ENCODE measurements around the gene CRADD.

The CRADD gene

DNA sequence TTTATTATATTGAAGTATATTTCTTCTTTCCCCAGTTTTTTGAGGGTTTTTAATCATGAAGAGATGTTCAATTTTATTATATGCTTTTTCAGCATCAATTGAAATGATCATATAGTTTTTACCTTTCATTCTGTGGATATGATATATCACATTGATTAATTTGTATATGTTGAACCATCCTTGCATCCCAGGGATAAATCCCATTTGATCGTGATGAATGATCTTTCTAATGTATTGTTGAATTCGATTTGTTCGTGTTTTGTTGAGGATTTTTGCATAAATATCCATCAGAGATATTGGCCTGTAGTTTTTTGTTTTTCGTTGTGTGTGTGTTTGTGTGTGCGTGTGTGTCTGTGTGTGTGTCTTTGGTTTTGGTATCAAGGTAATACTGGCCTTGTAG, 196.4 kb downstream of the CRADD start:
- H3K79me2 ChIP-seq (ENCODE audit: insufficient read depth, low read length) = no peaks in the 10 kb centered on the region
- no peaks in the 10 kb centered on the region for H3K27me3 ChIP-seq (ENCODE audit: insufficient read depth, low read length, poor library complexity)
- TF ChIP-seq CTCF (IDR thresholded peaks at IDR 0.05; ENCODE audit: borderline replicate concordance, extremely low read depth, low read length, poor library complexity, severe bottlenecking) = no peak
- TF ChIP-seq EZH2 (IDR thresholded peaks at IDR 0.05; ENCODE audit: borderline replicate concordance, low read depth, low read length, severe bottlenecking) = no peak
- ATAC-seq (ENCODE audit: insufficient read depth, low read depth) (no peak), DNase-seq (no peak)
- H3K36me3 ChIP-seq (ENCODE audit: insufficient read depth, low read length) = no peaks in the 10 kb centered on the region
- no peak overlapping the region for H2AFZ ChIP-seq (ENCODE audit: low read depth, low read length)
- no peak overlapping the region for H3K9ac ChIP-seq (ENCODE audit: low read depth, low read length)
- no peak overlapping the region for H3K4me2 ChIP-seq (ENCODE audit: insufficient read depth, low read length)
- H3K27ac ChIP-seq (ENCODE audit: low read length) = no peak overlapping the region
- no peak overlapping the region for H3K4me3 ChIP-seq (ENCODE audit: low read depth in 1 of 2, low read length in 2 of 2)
- H3K4me1 ChIP-seq (ENCODE audit: insufficient read depth, low read length) = peaks cover 6% of the 10 kb centered on the region; the same call in 1 of the 2 replicates
- H3K9me3 ChIP-seq (ENCODE audit: insufficient read depth, low read length, severe bottlenecking) = peaks cover 41% of the 10 kb centered on the region
- no peaks in the 10 kb centered on the region for H4K20me1 ChIP-seq (ENCODE audit: insufficient read depth, low read length)

GRCh38 chr12:93875157-93875556, 198.0 kb downstream of the CRADD start:
- no peaks in the 10 kb centered on the region for H3K27me3 ChIP-seq (ENCODE audit: insufficient read depth, low read length, poor library complexity)
- H3K79me2 ChIP-seq (ENCODE audit: insufficient read depth, low read length) = no peaks in the 10 kb centered on the region
- DNase-seq (no peak), ATAC-seq (ENCODE audit: insufficient read depth, low read depth) (no peak)
- no peak overlapping the region for H3K27ac ChIP-seq (ENCODE audit: low read length)
- H3K4me2 ChIP-seq (ENCODE audit: insufficient read depth, low read length) = no peak overlapping the region
- H3K9ac ChIP-seq (ENCODE audit: low read depth, low read length) = no peak overlapping the region
- H3K4me3 ChIP-seq (ENCODE audit: low read depth in 1 of 2, low read length in 2 of 2) = no peak overlapping the region
- TF ChIP-seq EZH2 (IDR thresholded peaks at IDR 0.05; ENCODE audit: borderline replicate concordance, low read depth, low read length, severe bottlenecking) (no peak), CTCF (IDR thresholded peaks at IDR 0.05; ENCODE audit: borderline replicate concordance, extremely low read depth, low read length, poor library complexity, severe bottlenecking) (no peak)
- H4K20me1 ChIP-seq (ENCODE audit: insufficient read depth, low read length) = no peaks in the 10 kb centered on the region
- H3K36me3 ChIP-seq (ENCODE audit: insufficient read depth, low read length) = no peaks in the 10 kb centered on the region
- peaks cover 11% of the 10 kb centered on the region for H3K4me1 ChIP-seq (ENCODE audit: insufficient read depth, low read length)
- H3K9me3 ChIP-seq (ENCODE audit: insufficient read depth, low read length, severe bottlenecking) = peaks cover 30% of the 10 kb centered on the region
- H2AFZ ChIP-seq (ENCODE audit: low read depth, low read length) = no peak overlapping the region

GRCh38 chr12:93876360-93876759, 199.2 kb downstream of the CRADD start:
- Histone ChIP-seq H3K79me2 (ENCODE audit: insufficient read depth, low read length) (no peaks in the 10 kb centered on the region), H3K9me3 (ENCODE audit: insufficient read depth, low read length, severe bottlenecking) (peaks cover 28% of the 10 kb centered on the region), H3K4me1 (ENCODE audit: insufficient read depth, low read length) (peaks cover 23% of the 10 kb centered on the region), H2AFZ (ENCODE audit: low read depth, low read length) (no peak overlapping the region), H4K20me1 (ENCODE audit: insufficient read depth, low read length) (no peaks in the 10 kb centered on the region), H3K4me2 (ENCODE audit: insufficient read depth, low read length) (no peak overlapping the region), H3K9ac (ENCODE audit: low read depth, low read length) (no peak overlapping the region), H3K36me3 (ENCODE audit: insufficient read depth, low read length) (no peaks in the 10 kb centered on the region), H3K27ac (ENCODE audit: low read length) (no peak overlapping the region), H3K4me3 (ENCODE audit: low read depth in 1 of 2, low read length in 2 of 2) (no peak overlapping the region), H3K27me3 (ENCODE audit: insufficient read depth, low read length, poor library complexity) (no peaks in the 10 kb centered on the region)
- ATAC-seq (ENCODE audit: insufficient read depth, low read depth) (no peak), DNase-seq (no peak)
- no peak for TF ChIP-seq CTCF (IDR thresholded peaks at IDR 0.05; ENCODE audit: borderline replicate concordance, extremely low read depth, low read length, poor library complexity, severe bottlenecking)
- TF ChIP-seq EZH2 (IDR thresholded peaks at IDR 0.05; ENCODE audit: borderline replicate concordance, low read depth, low read length, severe bottlenecking) = no peak

DNA sequence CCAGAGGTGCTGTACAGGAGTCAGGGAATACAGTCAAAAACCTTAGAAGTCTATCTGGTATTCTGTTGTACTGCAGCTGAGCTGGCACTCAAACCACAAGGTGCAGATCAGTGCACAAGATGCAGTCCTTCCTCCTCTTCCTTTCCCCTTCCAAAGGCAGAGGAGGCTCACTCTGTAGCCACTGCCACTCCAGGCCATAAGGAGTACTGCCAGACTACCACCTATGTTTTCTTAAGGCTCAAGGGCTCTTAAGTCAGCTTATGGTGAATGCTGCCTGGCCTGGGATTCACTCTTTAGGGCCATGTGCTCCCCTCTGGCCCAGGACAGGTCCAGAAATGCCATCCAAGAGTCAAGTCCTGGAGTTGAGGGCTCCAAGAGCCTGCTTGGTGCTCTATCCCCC, 200.3 kb downstream of the CRADD start:
- DNase-seq (peak; percentile 27), ATAC-seq (ENCODE audit: insufficient read depth, low read depth) (peak; percentile 72)
- H3K27me3 ChIP-seq (ENCODE audit: insufficient read depth, low read length, poor library complexity) = no peaks in the 10 kb centered on the region
- H3K9me3 ChIP-seq (ENCODE audit: insufficient read depth, low read length, severe bottlenecking) = peaks cover 28% of the 10 kb centered on the region
- peaks cover 27% of the 10 kb centered on the region for H3K4me1 ChIP-seq (ENCODE audit: insufficient read depth, low read length)
- TF ChIP-seq CTCF (IDR thresholded peaks at IDR 0.05; ENCODE audit: borderline replicate concordance, extremely low read depth, low read length, poor library complexity, severe bottlenecking) (peak; percentile 37), EZH2 (IDR thresholded peaks at IDR 0.05; ENCODE audit: borderline replicate concordance, low read depth, low read length, severe bottlenecking) (no peak)
- H3K4me2 ChIP-seq (ENCODE audit: insufficient read depth, low read length) = no peak overlapping the region
- no peak overlapping the region for H2AFZ ChIP-seq (ENCODE audit: low read depth, low read length)
- H3K79me2 ChIP-seq (ENCODE audit: insufficient read depth, low read length) = no peaks in the 10 kb centered on the region
- peak overlapping the region; percentile 1; the same call in 1 of the 2 replicates for H3K27ac ChIP-seq (ENCODE audit: low read length)
- no peak overlapping the region for H3K4me3 ChIP-seq (ENCODE audit: low read depth in 1 of 2, low read length in 2 of 2)
- no peak overlapping the region for H3K9ac ChIP-seq (ENCODE audit: low read depth, low read length)
- H3K36me3 ChIP-seq (ENCODE audit: insufficient read depth, low read length) = no peaks in the 10 kb centered on the region
- H4K20me1 ChIP-seq (ENCODE audit: insufficient read depth, low read length) = no peaks in the 10 kb centered on the region

Data from DND-41 (cell line).